Stromal cell of bone marrow (primary cell): ENCODE measurements around the gene MTA3.
"Not testable (repeated sequence)": the region's sequence is repeated elsewhere in the genome, so short reads cannot be mapped to it uniquely, and the experiment has no call there.

Source experiments
- DNase-seq: peaks from one replicate; pipeline ENCODE4 v3.0.0-alpha.2; 2012; ENCODE audit warnings: low read depth

MTA3 gene

GRCh38 chr2:42663106-42663780 is 94.8 kb downstream of the MTA3 start:
- DNase-seq, result peak; percentile 58

GRCh38 chr2:42663828-42664227 is 95.4 kb downstream of the MTA3 start:
- no peak for DNase-seq

GRCh38 chr2:42673989-42674579 is 105.7 kb downstream of the MTA3 start:
- no peak for DNase-seq

GRCh38 chr2:42675815-42676214 is 107.4 kb downstream of the MTA3 start:
- no peak for DNase-seq

GRCh38 chr2:42685303-42685702 is 116.9 kb downstream of the MTA3 start:
- no peak for DNase-seq

GRCh38 chr2:42693013-42693615 is 124.7 kb downstream of the MTA3 start:
- no peak for DNase-seq

GRCh38 chr2:42693688-42694479 is 125.5 kb downstream of the MTA3 start:
- no peak for DNase-seq

- DNase-seq, result no peak
Observed at GRCh38 chr2:42696987-42697386, 128.6 kb downstream of the MTA3 start.

GRCh38 chr2:42698940-42699339 is 130.5 kb downstream of the MTA3 start:
- no peak for DNase-seq

GRCh38 chr2:42706836-42707235 is 138.4 kb downstream of the MTA3 start:
- no peak for DNase-seq

- no peak for DNase-seq
Observed at GRCh38 chr2:42708179-42708578, 139.7 kb downstream of the MTA3 start.

GRCh38 chr2:42711896-42712295 is 143.5 kb downstream of the MTA3 start:
- DNase-seq, result no peak

- no peak for DNase-seq
Observed at GRCh38 chr2:42712934-42713333, 144.5 kb downstream of the MTA3 start.

GRCh38 chr2:42713920-42714319 is 145.5 kb downstream of the MTA3 start:
- DNase-seq, result no peak

- DNase-seq, result no peak
Observed at GRCh38 chr2:42714686-42715085, 146.3 kb downstream of the MTA3 start.

- no peak for DNase-seq
Observed at GRCh38 chr2:42721898-42722297, 153.5 kb downstream of the MTA3 start.

GRCh38 chr2:42722320-42723190 is 154.1 kb downstream of the MTA3 start:
- peak; percentile 90 for DNase-seq

GRCh38 chr2:42723465-42723864 is 155.0 kb downstream of the MTA3 start:
- no peak for DNase-seq

GRCh38 chr2:42724886-42725285 is 156.5 kb downstream of the MTA3 start:
- no peak for DNase-seq

GRCh38 chr2:42725657-42726056 is 157.2 kb downstream of the MTA3 start:
- DNase-seq, result no peak

GRCh38 chr2:42726680-42727079 is 158.2 kb downstream of the MTA3 start:
- DNase-seq, result no peak

- not testable (repeated sequence) for DNase-seq
Observed at GRCh38 chr2:42731316-42731715, 162.9 kb downstream of the MTA3 start.
